ES-I3 (cell line): Measurements from ENCODE around the gene ZNF581.

Experiments used
- H3K36me3 ChIP-seq: 2 replicates; pipeline ENCODE4 v1.6.1; 2013; ENCODE audit warnings: mild to moderate bottlenecking, low read length, control low read depth, moderate library complexity; ENCODE audit not compliant: insufficient read depth
- H3K4me1 ChIP-seq: 2 replicates; pipeline ENCODE4 v1.6.1; 2013; ENCODE audit warnings: mild to moderate bottlenecking, control low read depth, low read length; ENCODE audit not compliant: insufficient read depth
- H3K9ac ChIP-seq: 2 replicates; pipeline ENCODE4 v1.6.1; 2013; ENCODE audit warnings: low read depth, mild to moderate bottlenecking, low read length, moderate library complexity
- H3K9me3 ChIP-seq: 2 replicates; pipeline ENCODE4 v1.6.1; 2013; ENCODE audit warnings: mild to moderate bottlenecking, low read length, moderate library complexity; ENCODE audit not compliant: control insufficient read depth, insufficient read depth

The ZNF581 gene

DNA sequence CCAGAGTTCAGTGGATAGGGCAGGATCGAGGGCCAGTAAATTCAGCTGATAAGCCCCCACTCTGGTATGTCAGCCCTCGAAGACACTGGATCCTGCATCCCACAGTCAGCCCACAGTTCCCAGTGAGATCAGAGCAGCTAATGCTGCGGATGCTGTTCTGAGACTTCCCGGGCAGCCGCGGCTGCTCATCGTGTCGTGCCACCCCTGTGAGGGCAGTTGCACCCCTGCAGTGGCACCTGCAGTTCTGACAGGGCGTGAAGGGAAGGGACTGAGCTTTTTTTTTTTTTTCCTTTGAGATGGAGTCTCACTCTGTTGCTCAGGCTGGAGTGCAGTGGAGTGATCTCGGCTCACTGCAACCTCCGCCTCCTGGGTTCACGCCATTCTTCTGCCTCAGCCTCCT is 24.1 kb downstream of the ZNF581 start:
- peaks cover 30% of the 10 kb centered on the region for H3K36me3 ChIP-seq
- no peaks in the 10 kb centered on the region for H3K9me3 ChIP-seq
- no peak overlapping the region for H3K9ac ChIP-seq
- H3K4me1 ChIP-seq: peaks cover 4% of the 10 kb centered on the region; the same call in 1 of the 2 replicates

DNA sequence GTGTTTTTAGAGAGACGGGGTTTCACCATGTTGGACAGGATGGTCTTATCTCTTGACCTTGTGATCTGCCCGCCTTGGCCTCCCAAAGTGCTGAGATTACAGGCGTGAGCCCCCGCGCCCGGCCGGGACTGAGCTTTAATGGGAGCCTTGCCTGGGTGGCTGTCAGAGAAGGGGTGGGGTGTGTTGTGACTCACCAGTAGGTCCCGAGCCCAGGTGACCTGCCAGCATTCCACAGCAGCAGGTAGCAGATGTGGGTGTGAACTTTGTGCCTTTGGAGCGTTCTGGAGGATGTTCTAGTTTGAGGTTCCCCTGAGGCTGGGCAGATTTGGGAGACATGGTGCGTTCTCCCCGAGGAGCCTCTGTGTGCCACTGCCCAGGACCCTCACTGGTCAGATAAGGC is 24.5 kb downstream of the ZNF581 start:
- H3K36me3 ChIP-seq: peaks cover 26% of the 10 kb centered on the region
- H3K9me3 ChIP-seq: no peaks in the 10 kb centered on the region
- H3K9ac ChIP-seq: no peak overlapping the region
- peaks cover 4% of the 10 kb centered on the region; the same call in 1 of the 2 replicates for H3K4me1 ChIP-seq

DNA sequence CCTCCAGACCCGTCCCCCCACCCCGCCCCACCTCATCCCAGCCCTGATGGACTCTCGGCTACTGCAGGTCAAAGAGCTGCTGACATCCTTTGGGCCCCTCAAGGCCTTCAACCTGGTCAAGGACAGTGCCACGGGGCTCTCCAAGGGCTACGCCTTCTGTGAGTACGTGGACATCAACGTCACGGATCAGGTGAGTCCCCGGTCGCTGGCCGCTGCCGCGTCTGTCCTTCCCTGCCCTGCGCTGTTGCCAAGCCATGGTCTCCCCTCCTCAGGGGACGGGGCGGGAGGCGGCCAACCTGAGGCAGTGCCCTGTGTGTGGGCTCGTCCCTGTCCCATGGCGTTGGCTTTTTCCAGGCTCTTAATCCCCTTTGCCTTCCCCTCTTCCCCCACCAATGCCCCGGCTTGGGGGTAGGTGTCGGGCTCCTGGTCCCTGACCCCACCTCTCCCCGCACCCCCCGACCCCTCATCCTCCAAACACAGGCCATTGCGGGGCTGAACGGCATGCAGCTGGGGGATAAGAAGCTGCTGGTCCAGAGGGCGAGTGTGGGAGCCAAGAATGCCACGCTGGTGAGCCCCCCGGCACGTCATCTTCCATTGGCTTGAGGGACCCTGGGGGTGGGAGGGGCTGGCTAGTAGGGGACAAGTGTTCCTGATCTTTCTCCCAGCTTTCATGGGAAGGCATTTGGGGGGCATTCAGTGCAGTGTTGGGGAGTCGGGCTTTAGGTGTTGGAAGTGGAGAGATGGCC is 25.3 kb downstream of the ZNF581 start:
- Histone ChIP-seq H3K9ac (no peak overlapping the region), H3K36me3 (peaks cover 18% of the 10 kb centered on the region; the same call in 1 of the 2 replicates), H3K4me1 (peaks cover 7% of the 10 kb centered on the region), H3K9me3 (no peaks in the 10 kb centered on the region)

DNA sequence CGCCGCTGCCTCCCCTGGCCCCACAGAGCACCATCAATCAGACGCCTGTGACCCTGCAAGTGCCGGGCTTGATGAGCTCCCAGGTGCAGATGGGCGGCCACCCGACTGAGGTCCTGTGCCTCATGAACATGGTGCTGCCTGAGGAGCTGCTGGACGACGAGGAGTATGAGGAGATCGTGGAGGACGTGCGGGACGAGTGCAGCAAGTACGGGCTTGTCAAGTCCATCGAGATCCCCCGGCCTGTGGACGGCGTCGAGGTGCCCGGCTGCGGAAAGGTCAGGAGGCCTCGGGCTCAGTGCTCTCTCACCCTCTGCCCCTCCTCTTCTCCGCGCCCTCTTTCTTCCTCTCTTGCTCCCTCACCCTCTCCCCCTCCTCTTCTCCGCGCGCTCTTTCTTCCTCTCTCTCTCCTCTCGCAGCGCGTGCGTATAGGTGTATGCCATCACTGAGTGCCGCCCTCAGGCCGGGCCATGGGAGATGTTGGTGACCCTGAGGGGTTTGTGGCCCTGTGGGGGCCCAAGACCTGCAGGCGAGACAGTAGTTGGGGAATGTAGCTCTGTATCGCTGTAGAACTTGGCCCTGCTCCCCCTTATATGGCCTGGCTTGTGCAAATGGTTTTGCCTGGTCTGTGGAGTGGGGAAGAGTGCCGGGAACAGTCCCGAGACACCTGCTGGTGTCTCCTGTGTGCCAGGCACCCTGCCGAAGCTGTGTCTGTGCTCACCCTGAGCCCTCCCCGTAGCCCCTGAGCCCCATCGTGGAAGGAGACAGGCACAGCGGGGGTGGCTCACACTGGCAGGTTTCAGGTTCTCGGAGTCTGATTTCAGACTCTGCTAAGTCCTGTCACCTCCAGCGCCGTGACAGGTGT is 26.2 kb downstream of the ZNF581 start:
- peaks cover 8% of the 10 kb centered on the region for H3K4me1 ChIP-seq
- no peak overlapping the region for H3K9ac ChIP-seq
- peaks cover 13% of the 10 kb centered on the region; the same call in 1 of the 2 replicates for H3K36me3 ChIP-seq
- H3K9me3 ChIP-seq: no peaks in the 10 kb centered on the region

DNA sequence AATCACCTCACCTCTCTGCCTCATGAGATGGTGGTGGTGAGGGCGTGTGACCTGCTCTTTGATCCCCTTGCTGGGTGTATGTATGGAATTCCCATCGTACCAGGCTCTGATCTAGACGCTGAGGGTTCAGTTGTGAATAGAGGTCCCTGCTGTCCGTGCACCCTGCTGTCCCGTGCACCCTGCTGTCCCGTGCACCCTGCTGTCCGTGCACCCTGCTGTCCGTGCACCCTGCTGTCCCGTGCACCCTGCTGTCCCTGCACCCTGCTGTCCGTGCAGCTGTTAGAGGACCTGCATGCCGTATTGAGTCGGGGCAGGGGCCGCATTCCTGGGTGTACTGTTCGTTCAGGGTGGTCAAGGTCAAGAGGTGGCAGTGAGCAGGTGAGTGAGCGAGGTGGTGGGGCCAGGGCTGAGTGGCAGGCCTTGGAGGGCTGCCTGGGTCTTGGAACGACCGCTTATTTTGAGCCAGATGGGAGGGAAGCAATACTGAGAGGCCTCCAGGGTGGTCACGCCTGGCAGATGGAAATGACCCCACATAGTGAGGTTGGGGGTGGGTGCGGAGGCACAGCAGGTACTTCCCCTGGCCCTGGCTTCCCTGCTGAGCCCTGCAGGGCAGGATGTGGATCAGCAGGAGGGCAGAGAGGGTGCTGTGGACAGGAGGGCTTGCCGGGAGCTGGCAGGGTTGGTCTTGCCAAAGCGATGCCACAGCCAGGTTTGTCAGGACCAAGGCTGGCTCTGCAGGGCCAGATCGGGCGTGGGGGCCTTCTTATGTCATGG is 27.0 kb downstream of the ZNF581 start:
- no peaks in the 10 kb centered on the region for H3K9me3 ChIP-seq
- no peak overlapping the region for H3K9ac ChIP-seq
- peaks cover 13% of the 10 kb centered on the region; the same call in 1 of the 2 replicates for H3K36me3 ChIP-seq
- peaks cover 8% of the 10 kb centered on the region for H3K4me1 ChIP-seq

DNA sequence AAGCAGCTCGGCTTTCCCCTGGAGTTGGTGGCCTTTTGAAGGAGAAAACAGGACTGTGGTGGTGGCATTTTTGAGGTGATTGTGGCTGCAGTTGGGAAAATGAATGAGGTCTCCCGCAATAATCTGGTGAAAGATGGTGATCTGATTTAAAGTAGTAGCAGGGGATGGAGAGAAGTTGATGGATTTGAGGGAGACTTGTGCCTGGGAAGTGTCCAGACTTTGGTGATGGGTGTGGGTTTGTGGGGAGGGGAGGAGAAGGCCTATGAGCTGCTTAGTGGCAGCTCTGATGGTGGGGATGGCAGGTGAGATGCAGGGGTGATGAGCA is 27.6 kb downstream of the ZNF581 start:
- H3K9ac ChIP-seq: no peak overlapping the region
- H3K36me3 ChIP-seq: peaks cover 13% of the 10 kb centered on the region; the same call in 1 of the 2 replicates
- H3K4me1 ChIP-seq: peaks cover 10% of the 10 kb centered on the region

DNA sequence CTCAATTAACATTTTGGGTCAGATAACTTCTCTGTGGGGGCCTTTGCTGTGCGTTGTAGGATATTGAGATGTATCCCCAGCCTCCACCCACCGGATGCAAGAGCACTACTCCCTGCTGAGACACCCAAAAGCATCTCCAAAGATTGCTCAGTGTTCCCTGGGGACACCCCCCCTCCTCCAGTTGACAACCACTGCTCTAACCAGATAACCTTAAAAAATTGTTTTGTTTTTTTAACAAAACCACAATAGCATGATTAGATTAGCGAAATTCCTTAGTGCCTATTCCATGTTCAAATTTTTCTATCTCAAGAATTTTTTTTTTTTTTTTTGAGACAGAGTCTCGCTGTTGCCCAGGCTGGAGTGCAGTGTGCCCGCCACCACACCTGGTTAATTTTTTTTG is 29.0 kb downstream of the ZNF581 start:
- no peak overlapping the region for H3K9ac ChIP-seq
- no peaks in the 10 kb centered on the region for H3K9me3 ChIP-seq
- H3K4me1 ChIP-seq: peaks cover 17% of the 10 kb centered on the region
- H3K36me3 ChIP-seq: 0 out of 2 replicates have a peak, but pooled peaks cover 6% of the 10 kb centered on the region

More for the DNA sequence above, 27.6 kb downstream of the ZNF581 start:
- H3K9me3 ChIP-seq: no peaks in the 10 kb centered on the region

DNA sequence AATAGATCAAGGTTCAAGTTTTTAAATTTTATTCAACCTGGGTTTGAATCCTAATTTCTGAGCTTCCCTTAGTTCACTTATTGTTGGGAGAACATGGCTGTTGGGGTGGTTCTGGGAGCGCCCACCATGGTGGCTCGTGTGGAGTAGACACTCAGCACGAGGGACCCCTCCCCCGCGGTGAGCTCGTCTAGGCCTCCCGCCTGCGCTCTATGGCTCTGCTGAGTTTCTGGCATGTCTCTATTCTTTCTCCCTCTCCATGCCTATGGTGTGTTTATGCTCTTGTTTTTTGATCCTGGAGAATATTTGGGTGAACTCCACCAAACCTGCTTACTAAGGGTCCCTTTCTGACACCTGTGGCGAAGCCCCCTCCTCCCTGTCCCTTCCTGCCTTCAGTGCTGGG is 30.0 kb downstream of the ZNF581 start:
- Histone ChIP-seq H3K36me3 (peaks cover 7% of the 10 kb centered on the region; the same call in 1 of the 2 replicates), H3K9me3 (no peaks in the 10 kb centered on the region), H3K4me1 (peaks cover 17% of the 10 kb centered on the region), H3K9ac (no peak overlapping the region; the same call in 1 of the 2 replicates)

DNA sequence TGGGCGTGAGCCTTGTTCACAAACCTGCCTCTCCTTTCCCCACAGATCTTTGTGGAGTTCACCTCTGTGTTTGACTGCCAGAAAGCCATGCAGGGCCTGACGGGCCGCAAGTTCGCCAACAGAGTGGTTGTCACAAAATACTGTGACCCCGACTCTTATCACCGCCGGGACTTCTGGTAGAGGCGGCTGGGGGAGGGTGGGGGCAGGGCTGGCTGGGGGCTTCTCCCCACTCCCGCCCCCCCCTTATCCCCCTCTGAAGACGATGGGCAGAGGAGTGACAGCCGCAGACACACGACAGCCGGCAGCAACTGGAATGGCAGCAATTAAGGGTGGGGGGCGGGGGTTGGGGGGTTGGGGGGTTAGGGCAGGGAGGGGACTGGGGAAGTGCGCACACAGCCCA is 30.4 kb downstream of the ZNF581 start:
- Histone ChIP-seq H3K9me3 (no peaks in the 10 kb centered on the region), H3K9ac (no peak overlapping the region; the same call in 1 of the 2 replicates), H3K36me3 (peaks cover 11% of the 10 kb centered on the region; the same call in 1 of the 2 replicates), H3K4me1 (peaks cover 17% of the 10 kb centered on the region)

DNA sequence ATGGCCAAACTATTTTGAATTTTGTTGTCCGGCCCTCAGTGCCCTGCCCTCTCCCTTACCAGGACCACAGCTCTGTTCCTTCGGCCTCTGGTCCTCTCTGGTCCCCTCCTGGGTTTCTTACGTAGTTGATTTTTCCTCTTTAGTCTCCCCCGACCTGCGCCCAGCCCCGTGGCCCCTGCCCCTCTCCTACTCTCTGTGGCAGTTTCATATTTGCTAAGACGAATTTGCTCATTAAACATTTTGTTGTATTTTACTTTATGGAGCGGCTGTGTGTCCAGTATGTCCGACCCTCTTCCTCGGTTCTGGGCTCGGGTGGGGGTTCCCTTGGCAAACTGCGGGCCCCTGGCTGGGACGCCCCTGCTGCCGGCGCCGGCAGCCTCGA is 31.0 kb downstream of the ZNF581 start:
- H3K36me3 ChIP-seq: peaks cover 13% of the 10 kb centered on the region; the same call in 1 of the 2 replicates
- H3K4me1 ChIP-seq: peaks cover 17% of the 10 kb centered on the region
- no peaks in the 10 kb centered on the region for H3K9me3 ChIP-seq
- peak overlapping the region; percentile 86; the same call in 1 of the 2 replicates for H3K9ac ChIP-seq

DNA sequence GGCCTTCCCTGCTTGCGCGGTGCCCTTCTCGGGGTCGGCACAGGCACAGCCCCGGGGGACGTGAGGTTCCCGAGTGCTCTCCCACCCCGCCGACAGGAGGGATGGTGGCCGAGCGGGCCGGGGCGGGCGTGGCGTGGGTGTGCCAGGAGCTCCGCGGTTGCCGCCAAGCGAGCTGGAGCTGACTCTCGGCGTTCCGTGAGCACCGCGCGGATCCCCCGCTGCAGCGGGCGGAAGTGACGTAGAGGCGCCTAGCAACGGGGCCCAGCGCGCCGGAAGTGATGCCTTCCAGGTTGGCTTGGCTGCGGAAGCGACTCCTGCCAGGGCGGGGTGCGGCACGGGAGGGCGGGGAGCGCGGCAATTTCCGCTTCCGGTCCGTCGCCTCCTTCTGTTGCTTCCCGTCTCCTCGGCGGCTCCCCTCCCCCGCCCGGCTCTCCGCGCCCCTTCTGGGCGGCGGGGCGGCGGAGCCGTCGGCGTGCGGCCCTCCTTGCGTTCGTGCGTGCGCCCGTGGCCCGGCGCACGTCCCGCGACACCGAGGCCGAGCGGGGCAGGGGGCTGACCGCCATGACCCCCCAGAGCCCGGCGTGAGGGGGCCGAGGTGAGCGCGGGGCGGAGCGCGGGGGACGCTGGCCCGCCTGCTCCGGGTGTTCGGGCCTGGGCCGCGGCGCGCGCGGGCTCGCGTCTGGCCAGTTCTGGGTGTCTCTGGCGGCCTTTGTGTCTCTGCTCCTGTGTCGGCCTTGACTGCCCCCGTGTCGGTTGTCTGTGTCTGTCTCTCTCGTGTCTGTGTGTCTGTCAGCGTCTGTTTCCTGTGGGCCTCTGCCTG is 31.6 kb downstream of the ZNF581 start, which contains the start of gene EPN1:
Gene EPN1, plus strand, starts transcription at position 386 of the 820 bp plus-strand sequence. CDS start 3,402 bp downstream, outside the sequence.
- H3K36me3 ChIP-seq: peaks cover 13% of the 10 kb centered on the region; the same call in 1 of the 2 replicates
- H3K9me3 ChIP-seq: no peaks in the 10 kb centered on the region
- H3K9ac ChIP-seq: peak within 1 kb of the TSS; percentile 86
- H3K4me1 ChIP-seq: peaks cover 17% of the 10 kb centered on the region

DNA sequence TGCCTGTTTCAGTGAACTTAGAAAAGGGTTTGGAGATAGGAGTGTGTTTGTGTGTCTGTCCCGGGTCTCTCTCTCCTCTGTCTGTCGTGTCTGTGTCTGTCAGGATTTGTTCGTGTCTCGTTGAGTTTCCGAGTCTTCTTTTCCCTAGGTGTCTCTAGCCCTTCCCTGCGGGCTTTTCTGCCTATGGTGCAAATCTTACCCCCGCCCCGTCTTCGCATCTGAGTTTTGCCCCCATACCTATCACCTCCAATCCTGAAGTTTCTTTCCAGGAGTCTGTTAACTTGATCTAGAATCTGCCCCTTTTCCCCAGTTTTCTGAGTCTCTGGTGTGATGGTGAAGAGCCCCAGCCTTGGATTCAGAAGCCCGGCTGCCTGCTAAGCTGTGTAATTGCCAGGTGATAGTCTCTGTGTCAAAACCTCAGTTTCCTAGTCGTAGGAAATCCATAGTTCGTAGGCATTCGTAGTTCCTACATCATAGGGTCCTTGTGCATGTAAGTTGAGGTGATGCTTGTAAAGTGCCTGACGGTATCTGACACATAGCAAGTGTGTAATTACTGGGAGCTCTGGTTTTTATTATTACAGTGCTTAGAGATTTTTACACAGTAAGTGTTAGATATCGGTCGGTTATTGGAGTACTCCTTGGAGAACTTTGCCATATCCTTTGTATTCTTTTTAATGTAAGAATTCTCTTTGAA is 32.4 kb downstream of the ZNF581 start:
- H3K9me3 ChIP-seq: no peaks in the 10 kb centered on the region
- H3K9ac ChIP-seq: peak overlapping the region; percentile 86
- H3K4me1 ChIP-seq: peaks cover 17% of the 10 kb centered on the region
- H3K36me3 ChIP-seq: peaks cover 11% of the 10 kb centered on the region; the same call in 1 of the 2 replicates

DNA sequence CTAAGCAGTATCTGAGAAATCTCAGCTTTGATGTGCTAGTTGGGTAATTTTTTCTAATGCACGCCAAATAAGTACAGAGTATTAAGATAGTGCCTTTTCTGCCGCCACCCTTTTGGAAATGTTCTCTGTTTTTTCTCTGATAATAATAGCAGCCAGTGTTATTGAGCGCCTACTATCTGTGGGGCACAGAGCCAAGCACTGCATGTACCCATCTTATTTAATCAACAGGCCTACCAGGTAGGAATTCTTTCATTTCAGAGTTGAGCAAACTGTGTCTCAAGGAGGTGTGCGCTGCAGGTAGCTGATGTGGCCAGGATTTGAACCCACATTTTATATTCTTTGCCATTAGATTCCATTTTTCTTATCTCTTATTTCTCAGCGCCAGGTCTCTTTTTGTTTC is 32.9 kb downstream of the ZNF581 start:
- Histone ChIP-seq H3K9me3 (no peaks in the 10 kb centered on the region), H3K36me3 (peaks cover 11% of the 10 kb centered on the region; the same call in 1 of the 2 replicates), H3K9ac (peak overlapping the region; percentile 86; the same call in 1 of the 2 replicates), H3K4me1 (peaks cover 17% of the 10 kb centered on the region)
